GM12878 (cell line): Measurements from ENCODE around the gene FEM1B.

ENCODE experiments used
- EGR1 ChIP-seq, 2 experiments: IDR thresholded peaks; 1 replicate in 1 of 2; 2 replicates in 1 of 2; pipeline ENCODE4 v1.6.1; 2011 to 2012; ENCODE audit warnings: low read depth in 2 of 2, low read length in 2 of 2, borderline replicate concordance in 1 of 2, mild to moderate bottlenecking in 1 of 2, moderate library complexity in 1 of 2
- KAT2A ChIP-seq: conservative IDR thresholded peaks from 2 replicates; pipeline ENCODE4 v1.6.1; 2011; ENCODE audit warnings: low read depth, low read length; ENCODE audit not compliant: control insufficient read depth
- MEF2A ChIP-seq: IDR thresholded peaks from 2 replicates; pipeline ENCODE4 v1.6.1; 2011; ENCODE audit warnings: low read depth, mild to moderate bottlenecking, low read length, moderate library complexity; ENCODE audit not compliant: insufficient read depth
- MXI1 ChIP-seq: fragments of 150-350 bp; IDR thresholded peaks from 2 replicates; pipeline ENCODE4 v1.6.1; 2011; ENCODE audit warnings: low read depth, mild to moderate bottlenecking, inconsistent platforms, low read length, improper control_type of control experiment
- NRF1 ChIP-seq: conservative IDR thresholded peaks from 2 replicates; pipeline ENCODE4 v1.6.1; 2011; ENCODE audit warnings: mild to moderate bottlenecking, low read depth, low read length, improper control_type of control experiment
- POLR2A ChIP-seq: IDR thresholded peaks from 2 replicates; pipeline ENCODE4 v1.6.1; 2011; ENCODE audit warnings: low read depth, mild to moderate bottlenecking, low read length
- RAD21 ChIP-seq: IDR thresholded peaks from 2 replicates; pipeline ENCODE4 v1.6.1; 2011; ENCODE audit warnings: mild to moderate bottlenecking, low read depth, low read length, moderate library complexity; ENCODE audit not compliant: insufficient read depth
- REST ChIP-seq: IDR thresholded peaks from 2 replicates; pipeline ENCODE4 v1.6.1; 2012; ENCODE audit warnings: mild to moderate bottlenecking, low read depth, low read length

GRCh38 chr15:68283401-68283800 lies 5.9 kb downstream of the FEM1B start:
- TF ChIP-seq POLR2A, result no peak
- TF ChIP-seq RAD21, result no peak
- TF ChIP-seq REST, result no peak
- TF ChIP-seq MXI1, result no peak
- TF ChIP-seq KAT2A, result no peak
- no peak for TF ChIP-seq MEF2A
- TF ChIP-seq NRF1, result no peak
- no peak for TF ChIP-seq EGR1 (IDR thresholded peaks at IDR 0.05; ENCODE audit: borderline replicate concordance in 1 of 2, low read depth in 2 of 2, low read length in 2 of 2)
